HG02798 (cell line): Measurements from ENCODE around the gene CFAP97D2.
"Not testable (repeated sequence)": the region's sequence is repeated elsewhere in the genome, so short reads cannot be mapped to it uniquely, and the experiment has no call there.

Experiments used
- ATAC-seq: cut with Tn5 transposase; IDR thresholded peaks from one replicate; pipeline ENCODE4 v1.9.1; 2021; ENCODE audit warnings: mild to moderate bottlenecking; ENCODE audit not compliant: unreplicated experiment, poor library complexity

The CFAP97D2 gene

DNA sequence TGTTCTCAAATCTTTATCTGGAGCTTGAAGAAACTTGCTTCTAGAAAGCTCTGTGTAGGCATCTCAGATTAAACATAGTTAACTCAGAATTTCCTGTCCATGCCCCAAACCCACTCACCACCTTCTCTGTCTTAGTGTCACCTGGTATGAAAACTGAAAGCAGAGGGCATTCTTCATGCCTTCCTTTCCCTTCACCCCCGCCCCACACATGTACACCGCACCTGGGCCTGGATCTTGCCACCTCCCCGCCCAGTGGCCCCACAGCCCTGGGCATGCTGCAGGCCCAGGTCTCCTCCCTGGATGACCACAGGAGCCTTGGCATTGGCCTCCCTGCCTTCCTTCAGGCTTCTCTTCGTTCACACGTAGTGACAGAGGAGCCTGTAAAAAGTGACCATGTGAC lies 15.8 kb downstream of the CFAP97D2 start:
- no peak for ATAC-seq

GRCh38 chr13:114196629-114197028 lies 17.6 kb downstream of the CFAP97D2 start:
- ATAC-seq = no peak

DNA sequence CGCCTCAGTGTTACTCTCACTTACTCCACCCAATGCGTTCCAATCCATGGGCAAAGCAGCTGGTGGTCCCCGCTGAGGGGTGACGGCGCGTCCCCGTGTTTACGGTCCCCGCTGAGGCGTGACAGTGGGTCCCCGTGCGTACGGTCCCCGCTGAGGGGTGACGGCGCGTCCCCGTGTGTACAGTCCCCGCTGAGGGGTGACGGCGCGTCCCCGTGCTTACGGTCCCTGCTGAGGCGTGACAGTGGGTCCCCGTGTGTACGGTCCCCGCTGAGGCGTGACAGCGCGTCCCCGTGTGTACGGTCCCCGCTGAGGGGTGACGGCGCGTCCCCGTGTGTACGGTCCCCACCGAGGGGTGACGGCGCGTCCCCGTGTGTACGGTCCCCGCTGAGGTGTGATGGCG lies 19.5 kb downstream of the CFAP97D2 start:
- no peak for ATAC-seq

GRCh38 chr13:114199526-114199925 lies 20.5 kb downstream of the CFAP97D2 start:
- not testable (repeated sequence) for ATAC-seq

DNA sequence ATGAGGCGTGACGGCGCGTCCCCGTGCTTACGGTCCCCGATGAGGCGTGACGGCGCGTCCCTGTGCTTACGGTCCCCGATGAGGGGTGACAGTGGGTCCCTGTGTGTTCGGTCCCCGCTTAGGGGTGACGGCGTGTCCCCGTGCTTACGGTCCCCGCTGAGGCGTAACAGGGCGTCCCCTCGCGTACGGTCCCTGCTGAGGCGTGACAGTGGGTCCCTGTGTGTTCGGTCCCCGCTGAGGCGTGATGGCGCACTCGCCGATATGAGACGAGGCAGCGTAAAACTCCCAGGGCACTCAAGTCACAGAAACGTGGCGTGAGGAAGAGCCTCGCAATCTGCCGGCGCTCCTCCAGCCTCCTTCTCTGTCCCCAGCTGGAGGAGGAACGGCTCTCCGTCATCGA lies 20.9 kb downstream of the CFAP97D2 start:
- ATAC-seq = no peak

GRCh38 chr13:114200399-114200911 lies 21.4 kb downstream of the CFAP97D2 start:
- ATAC-seq = no peak

- no peak for ATAC-seq
These were observed 23.5 kb downstream of the CFAP97D2 start for GRCh38 chr13:114202581-114202980.

GRCh38 chr13:114203536-114203935 lies 24.5 kb downstream of the CFAP97D2 start:
- no peak for ATAC-seq

- ATAC-seq = no peak
These were observed 25.8 kb downstream of the CFAP97D2 start for GRCh38 chr13:114204894-114205293.

DNA sequence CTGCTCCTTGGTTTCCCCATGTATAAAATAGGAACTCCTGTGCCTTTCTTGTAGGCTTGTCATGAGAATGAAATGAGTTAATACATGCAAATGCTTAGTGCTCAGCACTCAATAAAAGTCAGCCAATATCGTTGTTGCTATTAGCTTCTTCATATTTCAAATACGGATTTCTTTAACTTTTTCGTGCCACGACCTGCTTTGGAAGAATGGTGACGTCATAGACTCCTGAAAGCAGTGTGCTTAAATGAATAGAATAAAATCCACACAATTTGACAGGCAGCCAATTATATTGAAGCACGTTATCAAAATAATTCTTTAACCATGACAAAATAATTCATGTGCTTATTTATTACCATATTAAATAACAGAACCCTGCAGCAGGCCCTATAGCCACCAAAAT lies 29.1 kb downstream of the CFAP97D2 start:
- no peak for ATAC-seq

- no peak for ATAC-seq
These were observed 32.5 kb downstream of the CFAP97D2 start for GRCh38 chr13:114211446-114212157.

- no peak for ATAC-seq
These were observed 33.1 kb downstream of the CFAP97D2 start for GRCh38 chr13:114212158-114212495.

- no peak for ATAC-seq
These were observed 34.9 kb downstream of the CFAP97D2 start for GRCh38 chr13:114213980-114214379.

- no peak for ATAC-seq
These were observed 40.3 kb downstream of the CFAP97D2 start for GRCh38 chr13:114219392-114219791.

GRCh38 chr13:114222461-114222968 lies 43.5 kb downstream of the CFAP97D2 start:
- no peak for ATAC-seq

DNA sequence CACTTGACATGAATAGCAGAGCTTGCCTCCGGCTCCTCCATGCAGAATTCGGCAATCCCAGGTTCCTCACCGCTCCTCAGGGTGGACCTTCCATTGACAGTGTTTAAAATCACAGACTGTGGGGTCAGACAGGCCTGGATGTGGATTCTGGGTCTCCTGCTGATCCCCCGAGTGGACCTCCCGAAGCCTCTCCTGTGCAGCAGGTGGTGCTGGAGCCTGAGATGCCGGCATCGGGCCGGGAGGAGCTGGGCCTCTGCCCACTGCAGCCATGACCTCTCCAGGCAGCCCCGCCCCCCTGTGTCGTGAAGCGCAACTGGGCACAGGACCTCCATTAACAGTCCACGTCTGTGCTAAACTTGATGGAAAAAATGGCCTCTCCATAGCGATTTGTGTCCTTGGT lies 45.1 kb downstream of the CFAP97D2 start:
- no peak for ATAC-seq

GRCh38 chr13:114225610-114226009 lies 46.6 kb downstream of the CFAP97D2 start:
- no peak for ATAC-seq

DNA sequence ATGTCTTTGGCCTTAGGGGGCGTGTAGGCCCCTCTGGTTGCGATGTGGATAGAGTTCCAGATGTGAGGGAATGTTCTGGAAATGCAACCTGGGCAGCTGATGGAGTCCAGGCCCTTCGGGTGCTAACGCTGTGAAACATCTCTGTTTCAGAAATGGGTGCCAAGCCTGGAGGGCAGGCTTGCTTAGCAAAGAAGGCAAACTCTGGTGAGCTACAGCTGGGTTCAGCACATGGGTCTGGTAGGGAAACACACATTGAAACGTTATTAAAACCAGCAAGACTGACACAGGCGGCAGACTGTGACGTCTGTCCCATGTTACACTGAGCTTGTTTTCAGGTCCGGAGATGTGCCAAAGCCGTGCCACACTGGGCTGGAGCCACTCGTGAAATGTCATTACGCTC lies 47.0 kb downstream of the CFAP97D2 start:
- no peak for ATAC-seq

- peak; percentile 75 for ATAC-seq
These were observed 47.8 kb downstream of the CFAP97D2 start for GRCh38 chr13:114226699-114227323.

DNA sequence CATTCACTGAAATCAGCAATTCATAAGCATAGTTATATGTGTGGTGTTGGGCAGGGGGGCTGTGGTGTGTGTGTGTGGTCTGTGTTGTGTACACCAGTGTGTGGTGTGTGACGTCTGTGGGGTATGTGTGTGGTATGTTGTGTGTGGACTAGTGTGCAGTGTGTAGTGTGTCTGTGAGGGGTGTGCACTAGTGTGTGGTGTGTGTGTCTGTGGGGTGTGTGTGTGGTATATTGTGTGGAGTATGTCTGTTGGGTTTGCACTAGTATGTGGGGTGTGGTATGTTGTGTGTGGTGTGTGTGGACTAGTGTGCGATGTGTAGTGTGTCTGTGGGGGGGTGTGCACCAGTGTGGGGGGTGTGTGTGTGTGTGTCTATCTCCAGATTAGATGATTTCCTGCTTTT lies 48.5 kb downstream of the CFAP97D2 start:
- no peak for ATAC-seq

- no peak for ATAC-seq
These were observed 49.1 kb downstream of the CFAP97D2 start for GRCh38 chr13:114228176-114228575.

- no peak for ATAC-seq
These were observed 50.4 kb downstream of the CFAP97D2 start for GRCh38 chr13:114229506-114229905.
